IMR-90 (cell line): Measurements from ENCODE around the gene MAP2K6.

Experiments
- CEBPB ChIP-seq: IDR thresholded peaks from 2 replicates; pipeline ENCODE4 v1.6.1; 2012; ENCODE audit warnings: low read depth, low read length, improper control_type of control experiment
- CHD1 ChIP-seq: IDR thresholded peaks from 2 replicates; pipeline ENCODE4 v1.6.1; 2012; ENCODE audit warnings: low read depth, low read length, improper control_type of control experiment
- ELK1 ChIP-seq: fragments of 150-350 bp; IDR thresholded peaks from 2 replicates; pipeline ENCODE4 v1.6.1; 2016; ENCODE audit warnings: low read depth, mild to moderate bottlenecking, low read length, moderate library complexity, borderline replicate concordance
- FOS ChIP-seq: fragments of 150-350 bp; IDR thresholded peaks from 2 replicates; pipeline ENCODE4 v1.6.1; 2016; ENCODE audit warnings: low read depth, low read length
- MAFK ChIP-seq: IDR thresholded peaks from 2 replicates; pipeline ENCODE4 v1.6.1; 2012; ENCODE audit warnings: low read depth, low read length, improper control_type of control experiment
- MXI1 ChIP-seq: IDR thresholded peaks from 2 replicates; pipeline ENCODE4 v1.6.1; 2012; ENCODE audit warnings: low read depth, mild to moderate bottlenecking, low read length, moderate library complexity, borderline replicate concordance
- NFE2L2 ChIP-seq: fragments of 150-350 bp; IDR thresholded peaks from 2 replicates; pipeline ENCODE4 v1.6.1; 2016; ENCODE audit warnings: low read depth, mild to moderate bottlenecking, low read length
- POLR2A ChIP-seq: IDR thresholded peaks from 2 replicates; pipeline ENCODE4 v1.6.1; 2012; ENCODE audit warnings: mild to moderate bottlenecking, low read depth, low read length
- RAD21 ChIP-seq: IDR thresholded peaks from 2 replicates; pipeline ENCODE4 v1.6.1; 2012; ENCODE audit warnings: low read length, improper control_type of control experiment
- RCOR1 ChIP-seq: IDR thresholded peaks from 2 replicates; pipeline ENCODE4 v1.6.1; 2012; ENCODE audit warnings: mild to moderate bottlenecking, low read length, improper control_type of control experiment; ENCODE audit not compliant: insufficient replicate concordance
- RFX5 ChIP-seq: IDR thresholded peaks from 2 replicates; pipeline ENCODE4 v1.8.0; 2012; ENCODE audit warnings: low read depth, mild to moderate bottlenecking, low read length, moderate library complexity
- SMC3 ChIP-seq: fragments of 150-350 bp; IDR thresholded peaks from 2 replicates; pipeline ENCODE4 v1.6.1; 2016; ENCODE audit warnings: low read depth, mild to moderate bottlenecking, antibody characterized with exemption, low read length, moderate library complexity
- USF2 ChIP-seq: fragments of 150-350 bp; IDR thresholded peaks from 2 replicates; pipeline ENCODE4 v1.6.1; 2017; ENCODE audit warnings: mild to moderate bottlenecking, antibody characterized with exemption, low read length, low read depth
- TF ChIP-seq, protein P1 (sequence below): conservative IDR thresholded peaks from 2 replicates; pipeline ENCODE4 v1.5.1; 2012; ENCODE audit warnings: mild to moderate bottlenecking, low read depth, low read length, improper control_type of control experiment

DNA sequence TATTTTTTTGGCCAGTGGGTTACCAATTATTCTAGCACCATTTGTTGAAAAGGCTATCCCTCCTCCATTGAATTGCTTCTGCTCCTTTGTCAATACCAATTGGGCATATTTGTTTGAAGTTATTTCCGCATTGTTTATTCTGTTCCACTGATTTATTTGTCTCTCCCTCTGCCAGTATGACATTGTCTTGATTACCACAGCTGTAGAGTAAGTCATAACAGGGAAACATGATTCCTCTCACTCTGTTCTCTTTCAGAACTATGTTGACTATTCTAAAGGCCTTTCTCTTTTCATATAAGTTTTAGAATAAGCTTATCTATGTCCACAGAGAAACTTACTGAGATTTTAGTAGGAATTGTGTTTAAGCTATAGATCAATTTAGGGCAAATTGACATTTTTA, 94.3 kb downstream of the MAP2K6 start:
- TF ChIP-seq, protein P1, sequence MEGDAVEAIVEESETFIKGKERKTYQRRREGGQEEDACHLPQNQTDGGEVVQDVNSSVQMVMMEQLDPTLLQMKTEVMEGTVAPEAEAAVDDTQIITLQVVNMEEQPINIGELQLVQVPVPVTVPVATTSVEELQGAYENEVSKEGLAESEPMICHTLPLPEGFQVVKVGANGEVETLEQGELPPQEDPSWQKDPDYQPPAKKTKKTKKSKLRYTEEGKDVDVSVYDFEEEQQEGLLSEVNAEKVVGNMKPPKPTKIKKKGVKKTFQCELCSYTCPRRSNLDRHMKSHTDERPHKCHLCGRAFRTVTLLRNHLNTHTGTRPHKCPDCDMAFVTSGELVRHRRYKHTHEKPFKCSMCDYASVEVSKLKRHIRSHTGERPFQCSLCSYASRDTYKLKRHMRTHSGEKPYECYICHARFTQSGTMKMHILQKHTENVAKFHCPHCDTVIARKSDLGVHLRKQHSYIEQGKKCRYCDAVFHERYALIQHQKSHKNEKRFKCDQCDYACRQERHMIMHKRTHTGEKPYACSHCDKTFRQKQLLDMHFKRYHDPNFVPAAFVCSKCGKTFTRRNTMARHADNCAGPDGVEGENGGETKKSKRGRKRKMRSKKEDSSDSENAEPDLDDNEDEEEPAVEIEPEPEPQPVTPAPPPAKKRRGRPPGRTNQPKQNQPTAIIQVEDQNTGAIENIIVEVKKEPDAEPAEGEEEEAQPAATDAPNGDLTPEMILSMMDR, result no peak
- TF ChIP-seq POLR2A, result no peak
- TF ChIP-seq CHD1, result no peak
- no peak for TF ChIP-seq USF2
- no peak for TF ChIP-seq MAFK
- no peak for TF ChIP-seq SMC3
- TF ChIP-seq RFX5, result no peak
- TF ChIP-seq ELK1, result no peak
- no peak for TF ChIP-seq RCOR1
- no peak for TF ChIP-seq RAD21
- TF ChIP-seq MXI1, result no peak
- TF ChIP-seq NFE2L2, result no peak
- TF ChIP-seq FOS, result no peak
- TF ChIP-seq CEBPB, result no peak
